Glomerular endothelial cell (primary cell): Measurements from ENCODE around the gene TCF7L2. TPM values are rescaled to one million over a fixed set of nuclear protein-coding genes. Genes with fewer than 3 reads are reported as not detected.

Source experiments
- DNase-seq: peaks from one replicate; pipeline ENCODE4 v3.0.0-alpha.2; 2011; ENCODE audit warnings: low read depth, low spot score; ENCODE audit errors: extremely low read depth
- total RNA-seq: library from RNA; depleted of rRNA; stranded (reverse); fragments of >200 nt; gene quantifications from 2 replicates; pipeline ENCODE4 v1.2.3, GENCODE V29; 2015

TCF7L2 gene
- total RNA-seq, 1 donor from 2014 or later: 15.5 TPM

DNA sequence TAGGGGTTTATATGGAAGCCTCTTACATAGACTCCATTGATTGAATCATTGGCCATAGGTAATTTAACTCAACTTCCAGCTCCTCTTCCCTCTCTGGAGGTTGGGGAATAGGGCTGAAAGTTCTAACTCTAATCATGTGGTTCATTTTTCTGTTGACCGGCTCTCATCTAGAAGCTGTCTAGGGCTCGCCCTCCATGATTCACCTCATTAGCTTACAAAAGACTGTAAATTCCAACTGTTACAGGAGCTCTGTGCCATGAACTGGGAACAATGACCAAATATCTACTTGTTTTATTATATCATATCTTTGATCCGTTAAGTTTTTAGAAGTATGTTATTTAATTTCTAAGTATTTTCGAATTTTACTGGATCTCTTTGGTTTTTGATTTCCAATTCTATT lies 263.0 kb downstream of the TCF7L2 start:
- DNase-seq: no peak

GRCh38 chr10:113214331-113214730 lies 264.3 kb downstream of the TCF7L2 start:
- no peak for DNase-seq

- DNase-seq: no peak
Measured at GRCh38 chr10:113216102-113216501, 266.1 kb downstream of the TCF7L2 start.
